H1 (cell line): ENCODE results near the gene TFR2. TPM values are rescaled to one million over a fixed set of nuclear protein-coding genes. Genes with fewer than 3 reads are reported as not detected.
A peak's percentile ranks its signal among the peaks of the same experiment; 100 is the strongest.

Source experiments
- CTCF ChIA-PET: fragments of 300-600 bp; sonication (Branson Sonifier 250); formaldehyde crosslinking; loops from one replicate; lab custom pipeline; 2021; ENCODE audit not compliant: partially characterized antibody; lab: Charles Lee
- POLR2A ChIA-PET: fragments of 300-600 bp; sonication (Branson Sonifier 250); formaldehyde crosslinking; loops from one replicate; lab custom pipeline; 2021; ENCODE audit warnings: inconsistent platforms; ENCODE audit not compliant: partially characterized antibody; lab: Charles Lee
- DNase-seq, 2 experiments: peaks; one replicate each; pipeline versions ENCODE4 v3.0.0 to v3.0.0-alpha.2; 2010 to 2022; ENCODE audit warnings: low spot score in 2 of 2, low read depth in 1 of 2, mixed read lengths in 1 of 2
- FAIRE-seq: peaks from 2 replicates; lab custom pipeline; 2011; peaks lifted over from hg19 to GRCh38; lab: Jason Lieb, UNC
- H2AFZ ChIP-seq: 2 replicates; pipeline ENCODE4 v1.8.1; 2012; ENCODE audit warnings: low read length, inconsistent platforms
- H2AK5ac ChIP-seq: 2 replicates; pipeline ENCODE4 v1.6.1; 2013; ENCODE audit warnings: low read depth, low read length
- H2BK120ac ChIP-seq: replicated peaks from 2 replicates; pipeline ENCODE3; 2013; ENCODE audit warnings: low read depth, low read length, inconsistent platforms
- H2BK12ac ChIP-seq: 2 replicates; pipeline ENCODE4 v1.6.1; 2013; ENCODE audit warnings: low read depth, low read length
- H2BK15ac ChIP-seq: 2 replicates; pipeline ENCODE4 v1.6.1; 2013; ENCODE audit warnings: low read length
- H2BK20ac ChIP-seq: 2 replicates; pipeline ENCODE4 v1.6.1; 2013; ENCODE audit warnings: low read length
- H2BK5ac ChIP-seq: 2 replicates; pipeline ENCODE4 v1.6.1; 2013; ENCODE audit warnings: low read depth, low read length
- H3K14ac ChIP-seq: 2 replicates; pipeline ENCODE4 v1.6.1; 2013; ENCODE audit warnings: inconsistent platforms; ENCODE audit not compliant: insufficient read length
- H3K18ac ChIP-seq: 2 replicates; pipeline ENCODE4 v1.6.1; 2013; ENCODE audit warnings: low read length; ENCODE audit errors: extremely low read depth
- H3K23ac ChIP-seq: 2 replicates; pipeline ENCODE4 v1.6.1; 2013; ENCODE audit warnings: inconsistent platforms; ENCODE audit not compliant: insufficient read length
- H3K23me2 ChIP-seq: 2 replicates; pipeline ENCODE4 v1.6.1; 2013; ENCODE audit warnings: low read depth, low read length
- H3K27ac ChIP-seq: 2 replicates; pipeline ENCODE4 v1.6.1; 2011; ENCODE audit warnings: low read depth, low read length, inconsistent platforms
- H3K27me3 ChIP-seq, 4 experiments: replicated peaks in 1 of 4; 1 replicate in 1 of 4; 2 replicates in 3 of 4; pipeline versions ENCODE4 v1.6.1 to v1.8.1; 2011 to 2013; ENCODE audit warnings: low read length in 3 of 4, mild to moderate bottlenecking in 3 of 4, inconsistent platforms in 2 of 4, mixed read lengths in 2 of 4, moderate library complexity in 1 of 4; ENCODE audit not compliant: control insufficient read depth in 3 of 4, insufficient read depth in 3 of 4; ENCODE audit errors: extremely low read depth in 1 of 4
- H3K36me3 ChIP-seq, 4 experiments: 2 replicates each; pipeline versions ENCODE4 v1.6.1 to v1.8.1; 2011 to 2013; ENCODE audit warnings: mild to moderate bottlenecking in 4 of 4, low read length in 3 of 4, moderate library complexity in 2 of 4, control low read depth in 1 of 4, inconsistent platforms in 1 of 4; ENCODE audit not compliant: insufficient read depth in 4 of 4, control insufficient read depth in 2 of 4
- H3K4ac ChIP-seq: replicated peaks from 2 replicates; pipeline ENCODE3; 2013; ENCODE audit warnings: low read length, low read depth, mixed read lengths, inconsistent platforms; ENCODE audit not compliant: insufficient read length
- H3K4me1 ChIP-seq, 4 experiments: replicated peaks in 1 of 4; 1 replicate in 1 of 4; 2 replicates in 3 of 4; pipeline versions ENCODE4 v1.6.1 to v1.8.1; 2011 to 2013; ENCODE audit warnings: low read length in 3 of 4, inconsistent platforms in 2 of 4, mixed read lengths in 1 of 4; ENCODE audit not compliant: insufficient read depth in 4 of 4, control insufficient read depth in 3 of 4
- H3K4me2 ChIP-seq, 2 experiments: 2 replicates each; pipeline versions ENCODE4 v1.6.1 to v1.8.1; 2011 to 2013; ENCODE audit warnings: low read depth in 2 of 2, low read length in 2 of 2, control low read depth in 1 of 2, inconsistent platforms in 1 of 2, mild to moderate bottlenecking in 1 of 2; ENCODE audit not compliant: insufficient read depth in 1 of 2
- H3K4me3 ChIP-seq, 4 experiments: fragments of 200-600, 300-600 bp in 1 of 4; sonication (generic), shearing (Covaris generic), sonication (Bioruptor Twin) in 1 of 4; 2 replicates each; pipeline versions ENCODE4 v1.5.1 to v1.8.1; 2011 to 2016; ENCODE audit warnings: low read length in 4 of 4, low read depth in 3 of 4, control low read depth in 2 of 4, inconsistent platforms in 2 of 4, mild to moderate bottlenecking in 2 of 4, mixed read lengths in 1 of 4, moderate library complexity in 1 of 4; ENCODE audit not compliant: insufficient read depth in 2 of 4; ENCODE audit errors: extremely low read depth in 1 of 4
- H3K56ac ChIP-seq: replicated peaks from 2 replicates; pipeline ENCODE3; 2013; ENCODE audit warnings: low read depth, mild to moderate bottlenecking, mixed read lengths, low read length, inconsistent platforms; ENCODE audit not compliant: insufficient read length
- H3K79me1 ChIP-seq: 2 replicates; pipeline ENCODE4 v1.6.1; 2013; ENCODE audit warnings: low read depth, low read length, control low read depth
- H3K79me2 ChIP-seq, 2 experiments: 2 replicates each; pipeline versions ENCODE4 v1.6.1 to v1.8.1; 2012 to 2013; ENCODE audit warnings: low read length in 2 of 2, mild to moderate bottlenecking in 2 of 2, inconsistent platforms in 1 of 2; ENCODE audit not compliant: insufficient read depth in 2 of 2, control insufficient read depth in 1 of 2
- H3K9ac ChIP-seq, 4 experiments: replicated peaks in 1 of 4; 1 replicate in 1 of 4; 2 replicates in 3 of 4; pipeline versions ENCODE4 v1.6.1 to v1.8.1; 2011 to 2013; ENCODE audit warnings: low read depth in 3 of 4, low read length in 3 of 4, control low read depth in 2 of 4, mild to moderate bottlenecking in 2 of 4, moderate library complexity in 2 of 4, inconsistent platforms in 1 of 4; ENCODE audit errors: extremely low read depth in 1 of 4
- H3K9me3 ChIP-seq, 2 experiments: 2 replicates each; pipeline versions ENCODE4 v1.6.1 to v1.8.1; 2012 to 2013; ENCODE audit warnings: mild to moderate bottlenecking in 2 of 2, moderate library complexity in 2 of 2, control low read depth in 1 of 2, inconsistent platforms in 1 of 2, low read depth in 1 of 2, low read length in 1 of 2, mixed read lengths in 1 of 2; ENCODE audit not compliant: insufficient read depth in 2 of 2
- H4K20me1 ChIP-seq, 2 experiments: replicated peaks in 1 of 2; 2 replicates each; pipeline versions ENCODE3 to v1.8.1; 2011 to 2013; ENCODE audit warnings: inconsistent platforms in 2 of 2, low read length in 2 of 2, mild to moderate bottlenecking in 1 of 2; ENCODE audit not compliant: insufficient read depth in 2 of 2, control insufficient read depth in 1 of 2
- H4K5ac ChIP-seq: 2 replicates; pipeline ENCODE4 v1.6.1; 2013; ENCODE audit warnings: low read length, low read depth, mixed read lengths, inconsistent platforms; ENCODE audit not compliant: insufficient read length
- H4K8ac ChIP-seq: 2 replicates; pipeline ENCODE4 v1.8.0; 2013; ENCODE audit warnings: mild to moderate bottlenecking, moderate library complexity, low read length, inconsistent platforms; ENCODE audit not compliant: insufficient read depth; ENCODE audit errors: extremely low read depth
- H4K91ac ChIP-seq: replicated peaks from 2 replicates; pipeline ENCODE3; 2013; ENCODE audit warnings: low read length, mixed read lengths, inconsistent platforms; ENCODE audit not compliant: insufficient read length
- CHD2 ChIP-seq: IDR thresholded peaks from 2 replicates; pipeline ENCODE4 v1.6.1; 2012; ENCODE audit warnings: low read length, improper control_type of control experiment
- JUND ChIP-seq: IDR thresholded peaks from 2 replicates; pipeline ENCODE4 v1.6.1; 2011; ENCODE audit warnings: mild to moderate bottlenecking, improper control_type of control experiment, low read length
- KDM4A ChIP-seq: IDR thresholded peaks from one replicate; pipeline ENCODE4 v1.7.1; 2012; ENCODE audit warnings: low read depth, mild to moderate bottlenecking, moderate library complexity, low read length, inconsistent platforms; ENCODE audit not compliant: severe bottlenecking
- MAX ChIP-seq: IDR thresholded peaks from 2 replicates; pipeline ENCODE4 v1.6.1; 2012; ENCODE audit warnings: inconsistent platforms
- RAD21 ChIP-seq, 2 experiments: IDR thresholded peaks in 1 of 2; conservative IDR thresholded peaks in 1 of 2; 2 replicates each; pipeline ENCODE4 v1.6.1; 2011; ENCODE audit warnings: low read depth in 2 of 2, low read length in 2 of 2, improper control_type of control experiment in 1 of 2, inconsistent platforms in 1 of 2, mild to moderate bottlenecking in 1 of 2, moderate library complexity in 1 of 2
- RFX5 ChIP-seq: IDR thresholded peaks from 2 replicates; pipeline ENCODE4 v1.6.1; 2011; ENCODE audit warnings: low read depth, low read length, improper control_type of control experiment, borderline replicate concordance
- RNF2 ChIP-seq: fragments of 200-900, 300-1000 bp; sonication (generic); IDR thresholded peaks from 2 replicates; pipeline ENCODE4 v1.7.1; 2016; ENCODE audit warnings: borderline replicate concordance, low read depth, mild to moderate bottlenecking, antibody characterized with exemption, low read length; ENCODE audit not compliant: poor library complexity, severe bottlenecking; ENCODE audit errors: missing control alignments
- TBP ChIP-seq: IDR thresholded peaks from 2 replicates; pipeline ENCODE4 v1.6.1; 2011; ENCODE audit warnings: low read depth, low read length, improper control_type of control experiment
- TEAD4 ChIP-seq: IDR thresholded peaks from 2 replicates; pipeline ENCODE4 v1.6.1; 2012; ENCODE audit warnings: low read depth, low read length, inconsistent platforms, mixed read lengths
- WGBS, 2 experiments: shearing (Covaris generic) in 1 of 2; methylation state at CpG; one replicate each; pipeline versions ENCODE4 v1.1.6 to v1.1.7; 2013 to 2015; ENCODE audit warnings: low lambda C conversion rate in 2 of 2, mixed read lengths in 2 of 2, inconsistent platforms in 1 of 2, low coverage in 1 of 2, missing lambda C conversion rate in 1 of 2; ENCODE audit not compliant: insufficient replicate concordance in 2 of 2, insufficient coverage in 1 of 2, insufficient read length in 1 of 2; ENCODE audit errors: extremely low coverage in 1 of 2, missing lambda C conversion rate in 1 of 2; 5-methylcytosine and 5-hydroxymethylcytosine counted together
- polyA plus RNA-seq, 7 experiments: library from polyadenylated mRNA; depleted of rRNA in 3 of 7; stranded (reverse) in 5 of 7; unstranded in 2 of 7; fragments of >200 nt in 5 of 7; fragments of 200-250 nt in 2 of 7; gene quantifications; 1 replicate in 5 of 7; 2 replicates in 1 of 7; 4 replicates in 1 of 7; pipeline versions ENCODE4 v1.2.1 to v1.2.3, GENCODE V29; 2011 to 2013; ENCODE audit warnings: missing spikeins in 2 of 7, mixed read lengths in 2 of 7
- total RNA-seq: library from RNA; stranded (reverse); fragmentation: NEBNext Ultra II Directional; extraction: Animal tissue kit (Norgen Biotek cat#: 25700); gene quantifications from 2 replicates; pipeline ENCODE4 v1.2.1, GENCODE V29; 2021

TFR2 gene
- total and polyA plus RNA-seq, 2 of the 8 experiments (the other 6 are each of a cell fraction or from before 2014, with no cell fraction given): 4.6 to 5.7 TPM

DNA sequence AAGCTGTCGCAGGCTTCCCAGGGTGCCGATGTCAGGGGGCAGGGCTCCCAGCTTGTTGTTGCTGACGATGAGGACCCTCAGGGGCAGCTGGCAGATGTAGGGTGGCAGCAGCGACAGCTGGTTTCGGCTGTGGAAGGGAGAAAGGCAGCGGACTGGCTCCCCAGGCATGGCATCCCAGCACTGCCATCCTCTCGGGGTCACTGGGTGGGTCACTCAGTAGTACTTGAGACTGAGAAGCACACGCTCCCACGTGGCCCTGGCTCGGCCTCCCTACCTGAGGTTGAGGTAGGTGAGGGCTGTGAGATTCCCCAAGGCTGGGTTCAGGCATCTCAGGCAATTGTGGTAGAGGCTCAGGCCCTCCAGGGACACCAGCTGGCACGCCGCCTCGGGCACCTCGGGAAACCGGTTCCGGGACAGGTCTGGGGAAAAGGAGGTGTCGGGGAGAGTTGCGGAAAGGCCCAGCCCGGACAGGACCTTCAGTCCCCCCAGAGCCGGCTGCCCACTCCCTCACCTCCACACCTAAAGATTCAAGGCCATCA lies 59.2 kb downstream of the TFR2 start:
- no peak overlapping the region for H2BK20ac ChIP-seq
- H2BK12ac ChIP-seq: no peak overlapping the region
- H3K36me3 ChIP-seq: peaks cover 15 to 32% (median 26%) of the 10 kb centered on the region in 4 experiments
- POLR2A ChIA-PET: interaction anchor here (0.9 to 6.7 kb wide), 4 partner anchors 9 to 153 kb away, joined by 3 to 83 read pairs (median 4); partner anchors contain the start of genes PPP1R35, SAP25 and ZCWPW1
- H2BK120ac ChIP-seq: no peak overlapping the region
- DNase-seq: no peak
- H2AK5ac ChIP-seq: no peak overlapping the region
- no peak overlapping the region for H2BK5ac ChIP-seq
- no peak overlapping the region for H3K56ac ChIP-seq
- no peak overlapping the region for H3K14ac ChIP-seq
- no peak overlapping the region for H4K5ac ChIP-seq
- H3K27me3 ChIP-seq: peaks cover 0 to 2% (median 0%) of the 10 kb centered on the region in 4 experiments; a peak in 1 of 7 replicates
- no peak overlapping the region for H3K4me2 ChIP-seq
- CTCF ChIA-PET: interaction anchor here (0.7 to 11.4 kb wide), 3 partner anchors 9 to 98 kb away, joined by 3 to 171 read pairs (median 53); partner anchors contain the start of gene SAP25
- H3K27ac ChIP-seq: no peak overlapping the region
- peaks cover 0 to 22% (median 13%) of the 10 kb centered on the region in 4 experiments; a peak in 6 of 7 replicates for H3K4me1 ChIP-seq
- H3K4me3 ChIP-seq: no peak overlapping the region
- peaks cover 0 to 11% of the 10 kb centered on the region in 2 experiments; a peak in 1 of 4 replicates for H3K79me2 ChIP-seq
- WGBS, 2 experiments: 90% methylated on average over 19 of the region's 20 CpGs; no CpG with 5 or more reads in 1 of the 2 experiments
- H2AFZ ChIP-seq: no peak overlapping the region
- peaks cover 5% of the 10 kb centered on the region for H3K79me1 ChIP-seq
- H4K20me1 ChIP-seq: peaks cover 2 to 14% of the 10 kb centered on the region in 2 experiments
- no peak overlapping the region for H3K9ac ChIP-seq
- no peak overlapping the region for H3K4ac ChIP-seq
- no peak overlapping the region for H3K23ac ChIP-seq
- no peaks in the 10 kb centered on the region for H3K9me3 ChIP-seq
- no peak overlapping the region for H2BK15ac ChIP-seq
- peaks cover 16% of the 10 kb centered on the region for H3K23me2 ChIP-seq
- H3K18ac ChIP-seq: no peak overlapping the region
- no peak for FAIRE-seq
- H4K8ac ChIP-seq: peak overlapping the region; percentile 23; the same call in 1 of the 2 replicates
- no peak overlapping the region for H4K91ac ChIP-seq
- TF ChIP-seq TEAD4 (no peak), RAD21 (IDR thresholded peaks at IDR 0.05 in 1 of 2, conservative IDR thresholded peaks at IDR 0.05 in 1 of 2; ENCODE audit: low read depth in 2 of 2, low read length in 2 of 2) (no peak), JUND (no peak), KDM4A (no peak), MAX (no peak), CHD2 (no peak), TBP (no peak), RNF2 (no peak), RFX5 (no peak)
